ENCODE results near the gene FOXP4.

The FOXP4 gene

GRCh38 chr6:41522780-41523548 is 23.2 kb upstream of the FOXP4 start:
- no peak for DNase-seq (ENCODE audit: low read depth in 1 of 2, low spot score in 1 of 2)

- DNase-seq (ENCODE audit: low read depth in 1 of 2, low spot score in 1 of 2): no peak
Observed at GRCh38 chr6:41523915-41524633, 22.1 kb upstream of the FOXP4 start.

DNA sequence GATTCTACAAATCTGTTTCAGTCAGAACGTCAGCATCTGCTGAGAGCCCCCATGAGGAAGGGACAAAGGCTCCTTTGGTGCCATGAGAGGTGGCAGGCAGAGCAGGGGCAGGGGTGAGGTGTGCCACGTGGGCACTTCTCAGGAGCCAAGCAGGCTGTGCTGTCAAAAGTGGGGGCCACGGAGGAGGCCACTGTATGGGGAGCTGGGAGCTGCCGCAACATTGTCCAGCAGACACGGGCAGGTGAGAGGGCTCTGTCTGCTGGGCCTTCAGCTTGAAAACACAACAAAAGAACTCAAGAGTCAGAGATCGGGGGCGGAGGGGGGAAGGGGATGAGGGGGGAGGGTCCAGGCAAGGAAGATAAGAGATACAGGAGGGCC is 21.6 kb upstream of the FOXP4 start:
- DNase-seq (ENCODE audit: low read depth in 1 of 2, low spot score in 1 of 2): no peak

DNA sequence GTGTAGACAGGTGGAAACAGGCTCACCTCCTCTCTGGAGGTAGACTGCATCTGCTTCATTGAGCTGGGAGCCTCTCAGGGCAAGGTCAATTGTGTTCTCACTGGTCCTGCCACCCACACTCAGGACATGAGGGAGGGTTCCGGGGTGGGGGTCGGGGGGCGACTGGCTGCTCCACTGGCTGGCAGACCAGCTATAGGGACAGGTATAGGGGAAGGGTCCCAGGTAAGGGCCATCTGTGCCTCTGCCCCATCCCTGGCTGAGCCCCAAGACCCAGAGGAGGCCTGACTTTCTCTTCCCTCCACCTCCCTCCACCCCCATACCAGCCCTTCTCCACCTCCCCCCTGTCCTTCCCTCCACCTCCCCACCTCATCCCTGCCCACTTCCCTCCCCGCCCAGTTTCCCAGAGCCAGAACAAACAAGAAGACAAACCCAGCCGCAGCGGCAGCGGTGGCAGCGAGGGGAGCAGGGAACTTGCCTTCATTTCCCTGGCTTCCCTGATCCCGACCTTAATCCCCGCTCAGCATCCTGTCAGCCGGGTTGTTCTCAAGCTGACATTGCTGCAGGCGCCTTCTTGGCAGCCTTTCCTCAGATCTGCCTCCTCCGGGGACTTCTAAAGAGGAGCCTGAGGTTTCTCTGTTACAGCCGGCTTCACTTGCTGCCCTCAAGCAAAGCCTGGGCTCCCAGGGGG is 18.3 kb upstream of the FOXP4 start:
- no peak for DNase-seq (ENCODE audit: low read depth in 1 of 2, low spot score in 1 of 2)

DNA sequence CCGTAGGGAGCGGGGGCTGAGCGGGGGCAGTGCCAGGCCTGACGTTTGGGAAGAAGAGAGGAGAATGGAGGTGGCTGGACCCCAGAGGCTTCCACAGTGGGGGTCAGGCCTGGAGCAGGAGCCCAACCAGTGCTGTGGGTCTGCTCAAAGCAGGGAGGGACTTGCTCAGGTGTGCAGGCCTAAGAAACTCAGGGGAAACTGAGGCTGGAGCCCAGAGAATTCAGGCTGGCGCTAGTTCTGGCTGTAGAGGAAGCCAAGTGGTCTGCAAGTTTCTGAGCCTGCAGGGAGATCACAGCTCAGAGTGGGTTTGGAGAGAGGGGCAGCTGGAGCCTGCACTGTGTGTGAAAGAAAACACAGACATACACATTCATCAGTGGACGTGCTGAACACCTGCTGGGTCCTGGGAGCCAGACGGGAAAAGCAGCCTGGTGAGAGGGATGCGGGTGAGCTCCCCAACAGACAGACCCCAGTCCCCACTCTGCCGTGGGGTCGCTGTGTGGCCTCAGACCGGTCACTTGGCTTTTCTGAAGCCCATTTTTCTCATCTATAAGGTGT is 17.7 kb upstream of the FOXP4 start:
- DNase-seq (ENCODE audit: low read depth in 1 of 2, low spot score in 1 of 2): no peak

DNA sequence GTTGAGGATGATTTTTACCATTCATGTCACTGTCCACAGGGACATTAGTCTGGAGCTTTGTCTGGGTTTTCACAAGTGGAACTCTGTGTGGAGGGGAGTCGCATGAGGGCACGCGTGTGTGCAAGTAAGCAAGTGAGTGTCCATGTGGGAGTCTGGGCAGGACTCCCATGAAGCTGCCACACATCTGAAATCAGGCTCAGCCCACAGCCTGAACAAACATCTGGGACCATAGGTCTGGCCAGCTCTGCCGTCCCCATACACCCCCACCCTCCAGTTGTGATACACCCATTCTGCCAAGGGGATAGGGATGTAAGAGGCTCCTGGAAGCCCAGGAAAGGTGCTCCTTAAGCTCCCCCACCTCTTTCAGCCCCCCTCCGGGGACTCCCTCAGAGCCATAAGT is 17.1 kb upstream of the FOXP4 start:
- no peak for DNase-seq (ENCODE audit: low read depth in 1 of 2, low spot score in 1 of 2)

DNA sequence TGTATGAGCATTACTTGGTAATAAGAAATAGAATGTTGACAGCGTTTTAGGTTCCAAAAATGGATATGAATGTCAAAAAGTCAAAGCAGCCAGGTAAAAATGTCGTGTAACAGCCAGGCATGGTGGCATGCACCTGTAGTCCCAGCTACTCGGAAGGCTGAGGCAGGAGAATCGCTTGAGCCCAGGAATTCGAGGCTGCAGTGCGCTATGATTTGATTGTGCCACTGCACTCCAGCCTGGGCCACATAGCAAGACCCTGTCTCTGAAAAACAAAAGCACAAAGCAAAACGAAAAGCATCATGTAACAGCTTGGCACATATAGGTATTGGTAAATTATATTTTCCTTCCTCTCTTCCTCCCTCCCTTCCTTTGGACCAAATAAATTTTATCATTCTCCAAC is 16.2 kb upstream of the FOXP4 start:
- no peak for DNase-seq (ENCODE audit: low read depth in 1 of 2, low spot score in 1 of 2)

- no peak for DNase-seq (ENCODE audit: low read depth in 1 of 2, low spot score in 1 of 2)
Observed at GRCh38 chr6:41530476-41530875, 15.7 kb upstream of the FOXP4 start.

DNA sequence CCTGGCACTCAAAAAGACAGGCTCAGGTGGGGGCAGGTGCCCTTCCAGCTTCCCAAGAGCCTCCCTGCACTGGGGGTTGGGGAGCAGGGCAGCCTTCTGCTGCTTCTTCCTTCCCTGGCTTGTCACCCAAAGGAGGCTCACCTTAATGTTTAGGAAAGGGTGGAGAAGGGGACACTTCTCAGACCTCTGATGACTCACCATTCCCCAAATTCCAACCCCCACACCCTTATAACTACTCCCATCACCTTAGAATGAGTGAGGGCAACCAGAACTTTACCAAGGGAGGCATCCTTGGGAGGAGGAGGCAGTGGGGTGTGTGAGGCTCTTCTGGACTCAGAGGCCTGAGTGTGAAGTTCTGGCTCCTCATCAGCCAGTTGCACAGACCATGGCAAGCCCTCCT is 15.2 kb upstream of the FOXP4 start:
- no peak for DNase-seq (ENCODE audit: low read depth in 1 of 2, low spot score in 1 of 2)

DNA sequence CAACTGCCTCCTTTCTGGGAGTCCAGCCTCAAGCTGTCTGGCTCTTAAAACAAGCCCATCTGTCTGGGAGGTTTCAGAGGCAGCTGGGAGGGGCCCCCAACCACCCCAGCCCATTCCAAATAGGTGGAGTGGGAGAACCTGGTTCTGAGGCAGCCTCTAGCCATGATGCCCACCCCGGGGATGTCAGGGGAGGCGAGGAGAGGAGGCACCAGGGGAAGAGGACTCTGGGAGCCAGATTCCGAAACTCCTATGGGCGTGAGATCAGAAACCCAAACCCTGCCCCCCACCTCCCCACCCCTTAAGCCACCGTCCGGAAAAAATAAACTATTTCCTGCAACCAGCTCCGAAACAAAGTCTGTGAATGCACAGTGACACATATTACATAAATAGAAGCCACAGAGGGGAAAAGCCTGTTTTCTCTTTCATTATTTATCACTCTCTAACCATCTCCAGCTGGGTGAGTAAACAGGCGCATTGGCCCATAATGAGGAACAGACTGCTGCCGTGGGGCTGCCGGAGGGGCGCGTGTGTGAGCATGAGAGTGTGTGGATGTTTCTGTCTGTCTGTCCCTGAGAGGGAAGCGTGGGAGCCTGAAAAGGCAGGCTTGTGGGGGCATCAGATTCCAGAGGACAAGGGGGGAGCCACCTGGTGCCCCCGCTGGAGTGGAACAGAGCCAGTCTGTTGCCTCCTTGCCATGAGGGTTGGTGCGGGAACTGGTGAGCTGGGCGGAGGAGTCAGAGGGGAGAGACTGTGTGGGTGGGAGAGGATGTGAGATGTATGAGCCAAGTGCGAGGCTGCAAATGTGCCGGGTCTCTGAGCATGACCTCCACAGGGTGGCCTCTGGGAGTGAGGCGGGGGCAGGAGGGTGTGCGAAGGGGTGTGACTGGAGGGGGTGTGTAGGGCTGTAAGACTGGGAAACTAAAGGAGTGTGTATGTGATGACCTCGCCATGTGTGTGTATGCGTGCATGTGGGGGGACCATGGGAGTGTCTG is 14.3 kb upstream of the FOXP4 start:
- peak in 1 of 2 donors; percentile 62 for DNase-seq (ENCODE audit: low read depth in 1 of 2, low spot score in 1 of 2)

DNA sequence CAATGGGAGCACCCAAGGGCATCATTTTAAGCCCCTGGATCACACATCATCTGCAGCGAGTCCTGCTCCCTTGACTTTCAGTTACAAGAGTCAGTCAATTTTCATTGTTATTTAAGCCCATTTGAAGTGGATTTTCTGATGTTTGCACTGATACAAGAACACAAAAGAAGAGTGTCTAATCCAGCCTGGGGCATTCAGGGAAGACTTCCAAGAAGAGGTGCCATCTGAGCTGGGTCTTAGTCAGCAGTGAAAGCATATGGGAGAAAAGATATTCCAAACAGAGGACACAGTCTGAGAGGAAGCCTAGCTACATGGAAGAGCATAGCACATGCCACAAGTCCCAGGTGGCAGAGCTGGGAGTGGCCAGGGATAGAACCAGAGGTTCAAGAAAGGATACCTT is 10.4 kb upstream of the FOXP4 start:
- DNase-seq (ENCODE audit: low read depth in 1 of 2, low spot score in 1 of 2): no peak

DNA sequence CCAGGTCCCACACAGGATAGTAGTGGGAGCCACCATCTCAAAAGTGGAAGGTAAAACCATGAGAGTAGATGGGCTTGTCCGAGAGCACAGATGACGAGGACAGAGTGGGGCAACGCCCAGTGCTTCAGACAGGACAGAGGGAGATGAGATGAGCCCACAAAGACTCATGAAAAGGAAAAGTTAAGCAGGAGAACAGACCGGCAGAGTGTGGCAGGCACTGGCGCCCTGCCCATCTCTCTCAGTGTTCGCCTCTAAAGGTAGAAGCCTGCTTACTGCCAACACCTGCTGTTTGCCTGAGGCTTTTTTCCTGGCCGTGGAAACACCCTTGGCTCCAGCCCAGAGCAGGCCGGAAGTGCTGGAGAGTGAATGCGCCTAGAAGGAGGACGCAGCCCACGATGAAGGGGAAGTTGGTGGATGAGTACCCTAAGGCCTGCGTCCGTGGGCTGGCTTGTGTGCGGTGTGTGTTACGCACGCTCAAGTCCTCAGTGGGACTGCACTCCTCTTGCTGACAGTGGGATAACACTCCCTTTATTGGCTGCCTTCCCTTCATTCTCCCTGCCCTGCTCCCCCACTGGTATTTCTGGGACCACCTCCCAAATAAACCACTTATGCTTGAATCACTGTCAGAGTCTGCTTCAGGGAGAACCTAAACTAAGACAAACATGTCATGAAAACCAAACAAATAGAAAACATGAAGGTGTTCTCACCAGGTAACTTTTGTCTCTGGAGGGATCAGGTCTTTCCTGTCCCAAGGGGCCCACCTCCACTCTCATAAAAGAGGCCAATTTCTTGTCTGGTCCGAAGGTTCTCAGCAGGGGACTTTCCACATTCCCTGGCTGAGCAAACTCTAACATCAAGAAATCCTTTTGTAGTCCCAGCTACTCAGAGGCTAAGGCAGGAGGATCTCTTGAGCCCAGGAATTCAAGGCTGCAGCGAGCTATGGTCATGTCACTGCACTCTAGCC is 9.1 kb upstream of the FOXP4 start:
- DNase-seq (ENCODE audit: low read depth in 1 of 2, low spot score in 1 of 2): no peak

GRCh38 chr6:41538556-41539182 is 7.5 kb upstream of the FOXP4 start:
- no peak for DNase-seq (ENCODE audit: low read depth in 1 of 2, low spot score in 1 of 2)

DNA sequence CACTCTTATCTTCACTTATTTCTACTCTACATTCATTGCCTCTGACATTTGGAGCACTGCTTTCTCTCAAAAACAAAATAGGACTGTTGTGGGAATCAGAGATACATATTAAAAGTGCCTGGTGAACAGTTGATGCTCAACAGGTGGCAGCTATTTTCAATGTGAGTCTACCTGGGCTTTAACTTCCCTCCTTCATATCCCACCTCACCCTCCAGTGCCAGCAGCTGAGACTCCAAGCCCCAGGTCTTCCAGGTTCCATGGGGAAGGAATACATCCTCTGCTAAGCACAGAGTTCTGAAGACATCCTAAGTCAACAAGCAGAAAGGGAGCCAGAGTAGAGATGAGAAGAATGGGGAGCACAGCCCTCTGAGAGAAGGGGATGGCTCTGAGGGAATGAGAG is 7.0 kb upstream of the FOXP4 start:
- no peak for DNase-seq (ENCODE audit: low read depth in 1 of 2, low spot score in 1 of 2)

- no peak for DNase-seq (ENCODE audit: low read depth in 1 of 2, low spot score in 1 of 2)
Observed at GRCh38 chr6:41541364-41541763, 4.8 kb upstream of the FOXP4 start.

DNA sequence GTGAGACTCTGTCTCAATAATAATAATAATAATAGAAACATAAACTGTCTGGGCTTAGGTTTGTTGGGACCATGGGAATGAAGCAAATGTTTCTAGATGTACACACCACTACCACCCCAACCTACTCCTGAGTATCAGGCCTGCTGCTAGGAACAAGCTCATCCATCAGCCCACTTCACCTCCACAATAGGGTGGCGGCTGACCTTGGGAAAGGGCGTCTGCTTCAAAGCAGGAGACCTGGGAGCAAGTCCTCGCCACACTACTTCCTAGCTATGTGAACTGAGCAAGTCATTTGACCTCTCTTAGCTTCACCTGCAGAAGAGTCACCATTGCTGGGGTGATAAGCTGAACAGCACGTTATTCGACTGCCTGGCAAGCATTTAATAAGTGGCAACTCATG is 3.1 kb upstream of the FOXP4 start:
- DNase-seq (ENCODE audit: low read depth in 1 of 2, low spot score in 1 of 2): no peak

DNA sequence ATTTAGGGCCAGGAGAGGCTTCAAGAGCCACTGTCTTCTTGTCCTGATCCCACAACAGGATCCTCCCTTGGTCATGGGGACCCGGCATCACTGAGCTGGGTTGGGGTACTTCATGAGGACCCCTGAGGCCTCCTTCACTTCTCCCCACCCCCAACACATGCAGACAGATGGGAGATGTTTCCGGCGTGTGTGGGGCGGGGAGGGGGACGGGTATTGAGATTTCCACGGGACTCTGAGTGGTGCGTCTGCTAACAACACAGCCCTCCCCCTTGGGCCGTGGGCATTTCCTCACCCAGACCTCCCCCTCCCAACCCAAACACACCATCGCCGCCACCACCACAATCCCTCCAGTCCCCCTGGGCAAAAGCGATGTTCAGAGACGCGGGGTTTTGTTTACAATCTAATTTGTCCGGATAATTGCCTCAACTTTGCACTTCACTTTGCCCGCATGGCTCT is 906 bp upstream of the FOXP4 start:
- no peak for DNase-seq (ENCODE audit: low read depth in 1 of 2, low spot score in 1 of 2)

DNA sequence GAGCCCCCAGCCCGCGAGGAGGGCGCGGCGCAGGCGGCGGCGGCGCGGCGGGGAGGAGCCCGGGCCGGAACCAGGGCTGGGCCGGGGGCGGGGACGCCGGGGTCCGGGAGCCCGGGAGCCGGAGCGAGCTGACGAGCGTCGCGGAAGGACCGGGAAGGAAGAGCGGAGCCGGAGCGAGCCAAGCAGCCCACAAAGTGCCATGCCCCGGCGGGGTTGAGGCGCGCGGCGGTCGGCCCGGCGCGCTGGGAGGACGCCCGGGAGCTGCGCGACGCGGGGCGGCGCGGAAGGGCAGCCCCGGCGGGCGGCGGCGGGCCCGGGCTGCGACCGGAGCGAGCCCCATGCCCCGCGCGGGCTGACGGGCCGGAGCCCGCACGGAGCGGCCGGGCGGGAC is 289 bp downstream of the FOXP4 start:
- DNase-seq (ENCODE audit: low read depth in 1 of 2, low spot score in 1 of 2): peak in 1 of 2 donors; percentile 46

All from stimulated activated CD4-positive, alpha-beta T cell treated with anti-CD3 and anti-CD28 coated beads, Interleukin-15, amount 100 ng/mL, for 1 hour (primary cell).